Natural killer cell treated with Interleukin-12 subunit alpha and Interleukin-12 subunit beta and Interleukin-15 and Interleukin-18, amount 100 ng/mL, for 72 hours (primary cell): ENCODE results near the gene RAB40B. TPM values are rescaled to one million over a fixed set of nuclear protein-coding genes. Genes with fewer than 3 reads are reported as not detected.

Experiments
- ATAC-seq, 2 donors: fragments of 150-1000 bp; cut with Tn5 transposase in 1 of 2; sonication (Bioruptor Pico), chemical (Tn5 transposase) in 1 of 2; 2 replicates each; pipeline ENCODE4 v1.10.0; 2021
- DNase-seq: peaks from one replicate; pipeline ENCODE4 v3.0.0; 2022; ENCODE audit warnings: low spot score
- H3K27ac Mint-ChIP-seq, 2 donors: 1 replicate in 1 of 2; 2 replicates in 1 of 2; pipeline ENCODE4 v1.8.0; 2022; ENCODE audit warnings: mixed read lengths in 2 of 2, mild to moderate bottlenecking in 1 of 2, moderate library complexity in 1 of 2
- H3K27me3 Mint-ChIP-seq, 2 donors: 1 replicate in 1 of 2; 2 replicates in 1 of 2; pipeline ENCODE4 v1.8.0; 2022; ENCODE audit warnings: mixed read lengths in 2 of 2
- H3K36me3 Mint-ChIP-seq: one replicate; pipeline ENCODE4 v1.8.0; 2022; ENCODE audit warnings: mixed read lengths
- H3K4me1 Mint-ChIP-seq, 2 donors: 1 replicate in 1 of 2; 2 replicates in 1 of 2; pipeline ENCODE4 v1.8.0; 2022; ENCODE audit warnings: low read depth in 2 of 2, mixed read lengths in 2 of 2, mild to moderate bottlenecking in 1 of 2
- H3K4me3 Mint-ChIP-seq: one replicate; pipeline ENCODE4 v1.8.0; 2022; ENCODE audit warnings: mixed read lengths
- H3K9me3 Mint-ChIP-seq: 2 replicates; pipeline ENCODE4 v1.8.0; 2022; ENCODE audit warnings: mixed read lengths
- total RNA-seq, 2 donors: library from RNA; stranded (reverse); gene quantifications; one replicate each; pipeline ENCODE4 v1.2.3, GENCODE V29; 2022

RAB40B gene
- total RNA-seq, 2 donors from 2014 or later = 1.1 to 1.2 TPM

GRCh38 chr17:82677353-82677925 is 21.1 kb downstream of the RAB40B start:
- Mint-ChIP-seq H3K27me3 (no peaks in the 10 kb centered on the region), H3K4me3 (no peak overlapping the region), H3K27ac (no peak overlapping the region), H3K36me3 (peaks cover 8% of the 10 kb centered on the region), H3K4me1 (no peaks in the 10 kb centered on the region), H3K9me3 (no peaks in the 10 kb centered on the region)
- ATAC-seq = no peak
- DNase-seq = no peak

- no peak overlapping the region for H3K27ac Mint-ChIP-seq
- ATAC-seq (no peak), DNase-seq (no peak)
- H3K4me1 Mint-ChIP-seq = peaks cover 0 to 10% of the 10 kb centered on the region in 2 donors
- no peak overlapping the region for H3K4me3 Mint-ChIP-seq
- no peaks in the 10 kb centered on the region for H3K27me3 Mint-ChIP-seq
- no peaks in the 10 kb centered on the region for H3K36me3 Mint-ChIP-seq
- no peaks in the 10 kb centered on the region for H3K9me3 Mint-ChIP-seq
Measured at GRCh38 chr17:82675476-82676245, 22.8 kb downstream of the RAB40B start.

GRCh38 chr17:82674656-82675475 is 23.6 kb downstream of the RAB40B start:
- Mint-ChIP-seq H3K27me3 (no peaks in the 10 kb centered on the region), H3K4me3 (no peak overlapping the region), H3K27ac (no peak overlapping the region), H3K9me3 (no peaks in the 10 kb centered on the region), H3K4me1 (peaks cover 0 to 10% of the 10 kb centered on the region in 2 donors), H3K36me3 (no peaks in the 10 kb centered on the region)
- no peak for ATAC-seq
- DNase-seq = no peak

GRCh38 chr17:82670661-82671450 is 27.6 kb downstream of the RAB40B start:
- Mint-ChIP-seq H3K4me3 (no peak overlapping the region), H3K27ac (no peak overlapping the region), H3K36me3 (no peaks in the 10 kb centered on the region), H3K4me1 (peaks cover 5 to 16% of the 10 kb centered on the region in 2 donors), H3K9me3 (no peaks in the 10 kb centered on the region), H3K27me3 (no peaks in the 10 kb centered on the region)
- DNase-seq (no peak), ATAC-seq (no peak)

GRCh38 chr17:82668631-82669099 is 29.8 kb downstream of the RAB40B start:
- no peak overlapping the region for H3K4me3 Mint-ChIP-seq
- H3K36me3 Mint-ChIP-seq = no peaks in the 10 kb centered on the region
- DNase-seq = no peak
- H3K27ac Mint-ChIP-seq = no peak overlapping the region
- no peaks in the 10 kb centered on the region for H3K27me3 Mint-ChIP-seq
- ATAC-seq = peak; percentile 81 to 88
- no peaks in the 10 kb centered on the region for H3K9me3 Mint-ChIP-seq
- peaks cover 5 to 16% of the 10 kb centered on the region in 2 donors for H3K4me1 Mint-ChIP-seq

- Mint-ChIP-seq H3K4me1 (peaks cover 5 to 16% of the 10 kb centered on the region in 2 donors), H3K27ac (no peak overlapping the region), H3K36me3 (no peaks in the 10 kb centered on the region), H3K4me3 (no peak overlapping the region), H3K9me3 (no peaks in the 10 kb centered on the region), H3K27me3 (no peaks in the 10 kb centered on the region)
- peak in 1 of 2 donors; percentile 31 for ATAC-seq
- no peak for DNase-seq
Measured at GRCh38 chr17:82668024-82668630, 30.4 kb downstream of the RAB40B start.

GRCh38 chr17:82667668-82668000 is 30.9 kb downstream of the RAB40B start:
- no peak for DNase-seq
- no peaks in the 10 kb centered on the region for H3K36me3 Mint-ChIP-seq
- no peaks in the 10 kb centered on the region for H3K27me3 Mint-ChIP-seq
- peaks cover 5 to 16% of the 10 kb centered on the region in 2 donors for H3K4me1 Mint-ChIP-seq
- H3K4me3 Mint-ChIP-seq = no peak overlapping the region
- H3K27ac Mint-ChIP-seq = no peak overlapping the region
- ATAC-seq = no peak
- H3K9me3 Mint-ChIP-seq = no peaks in the 10 kb centered on the region

GRCh38 chr17:82666931-82667667 is 31.4 kb downstream of the RAB40B start:
- no peak overlapping the region for H3K4me3 Mint-ChIP-seq
- ATAC-seq (no peak), DNase-seq (no peak)
- no peaks in the 10 kb centered on the region for H3K36me3 Mint-ChIP-seq
- no peak overlapping the region for H3K27ac Mint-ChIP-seq
- no peaks in the 10 kb centered on the region for H3K27me3 Mint-ChIP-seq
- no peaks in the 10 kb centered on the region for H3K9me3 Mint-ChIP-seq
- H3K4me1 Mint-ChIP-seq = peaks cover 5 to 13% of the 10 kb centered on the region in 2 donors

GRCh38 chr17:82665891-82666290 is 32.6 kb downstream of the RAB40B start:
- no peaks in the 10 kb centered on the region for H3K9me3 Mint-ChIP-seq
- ATAC-seq (no peak), DNase-seq (no peak)
- no peaks in the 10 kb centered on the region for H3K36me3 Mint-ChIP-seq
- no peak overlapping the region for H3K4me3 Mint-ChIP-seq
- no peak overlapping the region for H3K27ac Mint-ChIP-seq
- peaks cover 5 to 7% of the 10 kb centered on the region in 2 donors for H3K4me1 Mint-ChIP-seq
- H3K27me3 Mint-ChIP-seq = no peaks in the 10 kb centered on the region

- Mint-ChIP-seq H3K27me3 (no peaks in the 10 kb centered on the region), H3K4me1 (peaks cover 5 to 6% of the 10 kb centered on the region in 2 donors), H3K9me3 (no peaks in the 10 kb centered on the region), H3K36me3 (no peaks in the 10 kb centered on the region), H3K27ac (no peak overlapping the region), H3K4me3 (no peak overlapping the region)
- no peak for ATAC-seq
- DNase-seq = no peak
Measured at GRCh38 chr17:82665217-82665616, 33.3 kb downstream of the RAB40B start.

GRCh38 chr17:82664701-82665182 is 33.8 kb downstream of the RAB40B start:
- Mint-ChIP-seq H3K27me3 (no peaks in the 10 kb centered on the region), H3K4me3 (no peak overlapping the region)
- no peak for DNase-seq

GRCh38 chr17:82664276-82664575 is 34.3 kb downstream of the RAB40B start:
- Mint-ChIP-seq H3K27ac (no peak overlapping the region), H3K9me3 (no peaks in the 10 kb centered on the region), H3K27me3 (no peaks in the 10 kb centered on the region)

More at GRCh38 chr17:82664701-82665182, 33.8 kb downstream of the RAB40B start:
- Mint-ChIP-seq H3K4me1 (peaks cover 5 to 6% of the 10 kb centered on the region in 2 donors), H3K9me3 (no peaks in the 10 kb centered on the region), H3K36me3 (no peaks in the 10 kb centered on the region), H3K27ac (no peak overlapping the region)
- ATAC-seq = no peak

More at GRCh38 chr17:82664276-82664575, 34.3 kb downstream of the RAB40B start:
- H3K4me3 Mint-ChIP-seq = no peak overlapping the region
- ATAC-seq (no peak), DNase-seq (no peak)
- H3K36me3 Mint-ChIP-seq = no peaks in the 10 kb centered on the region
- peaks cover 5 to 6% of the 10 kb centered on the region in 2 donors for H3K4me1 Mint-ChIP-seq
